K562 (cell line): ENCODE results near the gene DEDD. TPM values are rescaled to one million over a fixed set of nuclear protein-coding genes. Genes with fewer than 3 reads are reported as not detected.

Source experiments
- BCL6 ChIP-seq: fragments of 250-450 bp; sonication (Bioruptor Pico); IDR thresholded peaks from 2 replicates; pipeline ENCODE4 v1.4.0; 2020
- BCLAF1 ChIP-seq, 2 experiments: fragments of 450-650 bp in 1 of 2; IDR thresholded peaks; 2 replicates each; pipeline ENCODE4 v1.6.1; 2011 to 2017; ENCODE audit warnings: low read depth in 2 of 2, antibody characterized with exemption in 1 of 2, borderline replicate concordance in 1 of 2, low read length in 1 of 2, mild to moderate bottlenecking in 1 of 2, mixed read lengths in 1 of 2; ENCODE audit not compliant: control insufficient read depth in 1 of 2
- CSDE1 ChIP-seq, 2 experiments: fragments of 450-650 bp; IDR thresholded peaks; 2 replicates each; pipeline ENCODE4 v1.6.1; 2016; ENCODE audit warnings: mild to moderate bottlenecking in 1 of 2
- CXXC5 ChIP-seq: fragments of 250-450 bp; sonication (Bioruptor Pico); IDR thresholded peaks from 2 replicates; pipeline ENCODE4 v1.8.0; 2022; ENCODE audit warnings: inconsistent platforms, mild to moderate bottlenecking, moderate library complexity
- DPF2 ChIP-seq: fragments of 450-650 bp; IDR thresholded peaks from 2 replicates; pipeline ENCODE4 v1.6.1; 2016
- HDAC2 ChIP-seq: fragments of 450-650 bp; IDR thresholded peaks from 2 replicates; pipeline ENCODE4 v1.6.1; 2016; ENCODE audit warnings: mild to moderate bottlenecking
- JUN ChIP-seq, 2 experiments: sonication (generic) in 1 of 2; formaldehyde crosslinking in 1 of 2; IDR thresholded peaks; 2 replicates each; pipeline versions ENCODE4 v1.6.1 to v1.8.0; 2012 to 2022; ENCODE audit warnings: borderline replicate concordance in 2 of 2, mild to moderate bottlenecking in 2 of 2, improper control_type of control experiment in 1 of 2, low read depth in 1 of 2, low read length in 1 of 2, missing genetic modification reagents in 1 of 2
- MXD1 ChIP-seq: fragments of 250-450 bp; sonication (Bioruptor Pico); IDR thresholded peaks from 2 replicates; pipeline ENCODE4 v1.8.0; 2021; ENCODE audit warnings: borderline replicate concordance, mild to moderate bottlenecking, moderate library complexity; ENCODE audit not compliant: poor library complexity, severe bottlenecking
- NCOA1 ChIP-seq: fragments of 450-650 bp; IDR thresholded peaks from 2 replicates; pipeline ENCODE4 v1.6.1; 2016; ENCODE audit warnings: low read depth
- NFIX ChIP-seq: fragments of 250-450 bp; sonication (Bioruptor Pico); IDR thresholded peaks from 2 replicates; pipeline ENCODE4 v1.4.0; 2020; ENCODE audit warnings: low read depth, mild to moderate bottlenecking, moderate library complexity
- NFYB ChIP-seq: IDR thresholded peaks from 2 replicates; pipeline ENCODE4 v1.6.1; 2011; ENCODE audit warnings: mild to moderate bottlenecking, moderate library complexity; ENCODE audit not compliant: insufficient read length; ENCODE audit errors: extremely low read depth
- PCBP1 ChIP-seq: fragments of 200-400 bp; formaldehyde crosslinking; IDR thresholded peaks from 2 replicates; pipeline ENCODE4 v1.6.1; 2018; ENCODE audit warnings: mild to moderate bottlenecking, low read depth, low read length; ENCODE audit not compliant: poor library complexity, severe bottlenecking
- TCF15 ChIP-seq: fragments of 250-450 bp; sonication (Bioruptor Pico); IDR thresholded peaks from 2 replicates; pipeline ENCODE4 v1.8.0; 2022; ENCODE audit warnings: moderate library complexity, mild to moderate bottlenecking, inconsistent platforms
- THRA ChIP-seq: fragments of 450-650 bp; IDR thresholded peaks from 2 replicates; pipeline ENCODE4 v1.6.1; 2017; ENCODE audit warnings: mild to moderate bottlenecking, moderate library complexity
- TRIM24 ChIP-seq, 2 experiments: fragments of 450-650 bp; IDR thresholded peaks; 2 replicates each; pipeline ENCODE4 v1.6.1; 2016
- U2AF1 ChIP-seq: fragments of 200-400 bp; formaldehyde crosslinking; optimal IDR thresholded peaks from 2 replicates; pipeline ENCODE3; 2017; ENCODE audit warnings: mild to moderate bottlenecking, low read depth, low read length, moderate library complexity
- ZNF197 ChIP-seq: fragments of 200-800 bp; sonication (Bioruptor generic); IDR thresholded peaks from 2 replicates; pipeline ENCODE4 v1.6.1; 2016; ENCODE audit warnings: low read depth, missing genetic modification characterization, missing compliant biosample characterization
- ZNF583 ChIP-seq: fragments of 250-450 bp; sonication (Bioruptor Pico); IDR thresholded peaks from 2 replicates; pipeline ENCODE4 v1.4.0; 2020
- ZNF639 ChIP-seq, 2 experiments: fragments of 200-800 bp in 1 of 2; sonication (Bioruptor generic) in 1 of 2; sonication (generic) in 1 of 2; formaldehyde crosslinking in 1 of 2; IDR thresholded peaks in 1 of 2; conservative IDR thresholded peaks in 1 of 2; 2 replicates each; pipeline versions ENCODE4 v1.5.0 to v1.6.1; 2016 to 2020; ENCODE audit warnings: missing compliant biosample characterization in 1 of 2, missing genetic modification characterization in 1 of 2, missing genetic modification reagents in 1 of 2
- polyA plus RNA-seq, 8 experiments: library from polyadenylated mRNA; depleted of rRNA in 4 of 8; stranded (reverse) in 5 of 8; unstranded in 3 of 8; fragments of >200 nt; fragmentation: Nextera tagmentation in 2 of 8; fragmentation: Illumina TruSeq in 1 of 8; extraction: Ambion mirVana in 2 of 8; extraction: Trizol in 1 of 8; gene quantifications; 2 replicates each; pipeline versions ENCODE4 v1.2.1 to v1.2.3, GENCODE V29; 2011 to 2014; ENCODE audit warnings: inconsistent platforms in 1 of 8, missing spikeins in 1 of 8
- total RNA-seq, 7 experiments: library from RNA; depleted of rRNA in 6 of 7; stranded (reverse); fragments of >200 nt in 6 of 7; fragmentation: Illumina TruSeq in 2 of 7; extraction: Trizol in 2 of 7; gene quantifications; 2 replicates each; pipeline versions ENCODE4 v1.2.1 to v1.2.3, GENCODE V29; 2011 to 2021; ENCODE audit warnings: low replicate concordance in 1 of 7

The DEDD gene
- total and polyA plus RNA-seq, 9 of the 15 experiments (the other 6 are each of a cell fraction or from before 2014, with no cell fraction given): 11.6 to 41.0 (median 16.8) TPM

- no peak for TF ChIP-seq NFYB
- TF ChIP-seq TRIM24 (IDR thresholded peaks at IDR 0.05): peak; percentile 34 to 48; a peak in 3 of 4 replicates
- peak; percentile 43; the same call in 1 of the 2 replicates for TF ChIP-seq DPF2
- TF ChIP-seq TCF15 (CRISPR knock-in tag): no peak
- no peak for TF ChIP-seq CSDE1 (IDR thresholded peaks at IDR 0.05)
- no peak for TF ChIP-seq BCLAF1 (IDR thresholded peaks at IDR 0.05; ENCODE audit: borderline replicate concordance in 1 of 2, control insufficient read depth in 1 of 2, low read depth in 2 of 2, low read length in 1 of 2)
- no peak for TF ChIP-seq U2AF1
- TF ChIP-seq NCOA1: 0 out of 2 replicates have a peak, but pooled peaks have one; percentile 53
- no peak for TF ChIP-seq MXD1
- no peak for TF ChIP-seq CXXC5 (CRISPR knock-in tag)
- TF ChIP-seq BCL6 (CRISPR knock-in tag): no peak
- peak; percentile 88 for TF ChIP-seq JUN (IDR thresholded peaks at IDR 0.05; ENCODE audit: borderline replicate concordance, low read depth, low read length)
- TF ChIP-seq JUN (CRISPR knock-in tag; IDR thresholded peaks at IDR 0.05; ENCODE audit: borderline replicate concordance): no peak; the same call in 1 of the 2 replicates
- TF ChIP-seq THRA: no peak
- no peak for TF ChIP-seq ZNF197 (CRISPR knock-in tag)
- peak; percentile 15; the same call in 1 of the 2 replicates for TF ChIP-seq HDAC2
- 0 out of 2 replicates have a peak, but pooled peaks have one; percentile 9 for TF ChIP-seq ZNF583 (CRISPR knock-in tag)
- no peak for TF ChIP-seq NFIX
- no peak for TF ChIP-seq PCBP1
- TF ChIP-seq ZNF639 (CRISPR knock-in tag; conservative IDR thresholded peaks at IDR 0.05 in 1 of 2, IDR thresholded peaks at IDR 0.05 in 1 of 2): 0 out of 4 replicates have a peak, but pooled peaks of 1 of the 2 experiments have one; percentile 32
Observed at GRCh38 chr1:161082996-161083747, 49.3 kb downstream of the DEDD start (continued).
